Activated CD4-positive, CD25-positive, alpha-beta regulatory T cell treated with anti-CD3 and anti-CD28 coated beads, Interleukin-2, amount 50 U/mL, for 16 hours (primary cell): ENCODE measurements around the gene HSPB6.

Experiments
- DNase-seq: peaks from one replicate; pipeline ENCODE4 v3.0.0-alpha.2; 2020; ENCODE audit warnings: low read depth, low spot score

Gene HSPB6

GRCh38 chr19:35767288-35768081 lies 10.7 kb upstream of the HSPB6 start:
- no peak for DNase-seq

DNA sequence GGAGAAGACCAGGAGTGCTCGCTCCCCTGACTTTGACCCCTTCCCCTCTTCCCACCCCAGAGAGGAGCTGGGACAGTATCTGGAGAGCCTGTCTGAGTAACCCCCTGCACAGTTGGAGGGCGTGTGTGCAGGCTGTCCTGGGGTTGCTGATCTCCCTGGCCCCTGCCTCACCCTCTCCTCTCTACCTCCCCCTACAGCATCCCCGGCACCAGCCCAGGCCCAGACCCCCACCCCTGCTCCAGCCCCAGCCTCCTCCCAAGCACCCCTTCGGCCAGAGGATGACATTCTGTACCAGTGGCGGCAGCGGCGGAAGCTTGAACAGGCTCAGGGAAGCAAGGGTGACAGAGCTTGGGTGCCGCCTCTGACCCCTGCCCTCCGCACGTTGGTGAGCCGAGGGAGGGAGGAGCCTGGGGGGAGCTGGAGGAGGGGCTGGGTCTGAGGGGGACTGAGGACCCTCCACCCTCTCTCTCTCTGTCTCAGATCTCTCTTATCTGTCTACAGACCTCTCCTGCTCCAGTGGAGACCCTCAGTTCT lies 9.8 kb upstream of the HSPB6 start:
- no peak for DNase-seq

GRCh38 chr19:35764432-35765315 lies 7.8 kb upstream of the HSPB6 start:
- DNase-seq, result no peak

DNA sequence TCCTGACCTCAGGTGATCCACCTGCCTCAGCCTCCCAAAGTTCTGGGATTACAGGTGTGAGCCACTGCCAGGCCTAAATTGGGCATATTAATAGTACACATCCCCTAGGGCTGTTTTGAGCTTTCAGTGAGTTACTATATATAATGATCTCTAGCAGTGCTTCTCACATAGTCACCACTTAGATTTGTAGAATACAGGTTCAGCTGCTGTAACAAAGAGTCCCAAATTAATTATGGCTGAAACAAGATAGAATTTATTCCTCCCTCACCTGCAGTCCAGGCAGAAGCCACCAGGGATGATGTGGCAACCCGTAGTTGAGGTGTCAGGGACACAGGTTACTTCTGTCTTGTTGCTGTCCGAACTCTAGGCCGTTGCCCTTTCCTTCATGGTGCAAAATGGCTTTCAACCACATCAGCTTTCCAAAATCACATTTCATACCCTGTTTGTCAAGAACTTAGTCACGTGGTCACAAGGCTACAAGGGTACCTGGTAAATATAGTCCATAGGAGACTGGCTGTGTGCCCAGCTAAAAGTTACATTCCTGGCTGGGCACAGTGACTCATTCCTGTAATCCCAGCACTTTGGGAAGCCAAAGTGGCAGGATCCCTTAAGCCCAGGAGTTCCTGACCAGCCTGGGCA lies 4.0 kb upstream of the HSPB6 start:
- no peak for DNase-seq

GRCh38 chr19:35759697-35760096 lies 2.9 kb upstream of the HSPB6 start:
- DNase-seq, result no peak

DNA sequence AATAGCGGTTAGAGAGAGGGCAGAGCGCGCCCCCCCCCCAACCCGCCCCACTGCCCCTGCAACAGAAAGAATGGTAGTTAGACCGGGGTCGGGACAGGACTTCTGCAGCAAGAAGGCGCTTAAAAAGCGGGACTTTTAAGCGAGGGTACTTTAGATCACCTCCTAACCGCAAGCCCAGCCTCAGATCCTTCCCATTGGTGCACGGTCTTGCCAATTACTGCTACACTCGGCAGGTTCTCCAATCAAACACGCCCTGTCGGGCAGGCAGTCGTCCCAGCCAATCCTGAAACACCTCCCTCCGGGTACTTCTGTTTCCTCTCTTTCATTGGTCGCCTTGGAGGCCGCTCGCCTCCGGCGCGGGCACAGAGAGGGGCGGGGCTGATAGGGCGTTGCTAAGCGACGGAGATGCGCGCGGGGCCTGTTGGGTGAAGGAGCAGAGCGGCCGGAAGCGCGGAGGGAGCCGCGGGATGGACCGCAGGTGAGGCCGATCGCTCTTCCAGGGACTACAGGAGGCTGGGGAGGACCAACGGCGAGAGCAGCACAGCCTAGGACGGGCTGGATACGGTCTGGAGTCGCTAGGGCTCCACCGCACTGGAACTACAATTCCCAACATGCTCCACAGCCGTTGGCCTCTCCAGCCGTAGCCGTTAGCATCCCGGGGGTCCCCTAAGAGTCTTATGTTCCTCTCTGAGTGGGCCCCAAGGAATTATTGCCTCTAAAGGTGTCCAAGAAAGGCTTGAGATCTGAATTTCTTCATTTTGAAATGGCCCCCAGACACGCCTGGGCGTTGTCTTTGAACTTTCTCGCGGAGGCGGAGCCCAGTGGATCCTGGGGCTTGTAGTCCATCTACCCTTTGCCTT lies 1.1 kb upstream of the HSPB6 start, which contains the start of gene PROSER3:
Gene PROSER3, plus strand, starts transcription at position 428 of the 860 bp plus-strand sequence. Its CDS starts 40 bp downstream, at position 468.
- peak; percentile 97 for DNase-seq

DNA sequence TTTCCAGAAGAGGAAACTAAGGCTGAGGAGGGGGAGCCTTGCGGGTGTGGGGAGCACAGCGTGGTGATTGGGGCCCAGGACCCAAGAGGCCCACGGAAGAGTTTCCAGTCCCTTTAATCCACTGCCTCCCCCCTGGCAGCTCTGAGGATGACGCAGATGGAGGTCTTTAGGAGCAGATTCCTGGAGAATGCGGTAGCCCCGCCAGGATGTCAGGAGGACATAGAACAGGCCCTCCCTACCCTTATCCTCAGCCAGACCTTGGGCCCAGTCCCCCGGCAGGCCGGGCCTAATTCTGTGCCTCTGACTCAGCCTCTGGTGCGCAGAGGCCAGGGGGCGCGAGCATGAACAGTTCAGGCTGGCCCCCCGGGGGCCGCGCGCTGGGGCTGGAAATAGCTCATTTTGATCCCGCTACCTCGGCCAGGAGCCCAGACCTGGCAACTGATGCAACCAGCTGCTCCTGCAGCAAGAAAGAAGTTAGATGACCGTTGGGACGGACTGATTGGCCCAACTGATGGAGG lies 461 bp upstream of the HSPB6 start:
- no peak for DNase-seq

- no peak for DNase-seq
Observed at GRCh38 chr19:35755550-35756376, 1.1 kb downstream of the HSPB6 start.

DNA sequence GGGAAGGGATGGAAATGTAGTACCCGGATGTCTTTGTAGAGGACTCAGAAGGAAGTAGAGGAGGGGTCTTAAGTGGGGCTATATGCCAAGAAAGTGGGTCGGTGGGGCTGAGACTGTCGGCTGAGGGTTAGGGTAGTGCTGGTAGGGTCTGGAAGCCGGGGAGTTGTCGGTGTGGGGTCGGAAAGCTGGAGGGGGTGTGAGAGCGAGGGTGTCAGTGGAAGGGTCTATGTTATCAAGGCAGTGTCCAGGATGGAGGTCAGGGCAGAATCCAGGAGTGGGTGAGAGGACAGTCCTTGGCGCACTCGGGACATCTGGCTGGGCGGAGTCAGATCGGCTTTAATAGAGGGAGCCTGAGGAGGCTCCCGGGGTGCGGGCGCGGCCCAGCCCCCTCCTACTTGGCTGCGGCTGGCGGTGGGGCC lies 1.7 kb downstream of the HSPB6 start:
- DNase-seq, result no peak

- DNase-seq, result no peak
Observed at GRCh38 chr19:35754370-35755130, 2.3 kb downstream of the HSPB6 start.

- no peak for DNase-seq
Observed at GRCh38 chr19:35753634-35754369, 3.0 kb downstream of the HSPB6 start.

DNA sequence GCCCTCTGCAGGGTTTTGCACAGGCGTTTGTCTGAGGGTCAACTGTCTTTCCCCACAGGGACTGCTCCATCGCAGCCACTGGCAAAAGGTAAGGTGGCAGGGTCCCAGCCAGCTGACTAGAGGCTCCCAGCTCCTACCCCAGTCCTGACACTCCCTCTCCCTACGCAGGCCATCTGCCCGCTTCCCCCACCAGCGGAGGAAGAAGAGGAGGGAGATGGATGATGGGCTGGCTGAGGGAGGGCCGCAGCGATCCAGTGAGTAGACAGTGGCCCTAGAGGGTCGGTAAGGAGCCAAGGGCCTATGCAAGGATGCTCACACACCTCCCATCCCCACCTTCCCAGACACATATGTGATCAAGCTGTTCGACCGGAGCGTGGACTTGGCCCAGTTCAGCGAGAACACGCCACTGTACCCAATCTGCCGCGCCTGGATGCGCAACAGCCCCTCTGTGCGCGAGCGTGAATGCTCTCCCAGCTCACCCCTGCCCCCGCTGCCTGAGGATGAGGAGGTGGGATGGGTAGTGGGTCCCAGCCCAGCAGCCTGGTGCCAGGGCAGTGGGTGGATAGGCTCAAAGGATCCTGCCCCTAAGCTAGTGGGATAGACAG lies 4.0 kb downstream of the HSPB6 start:
- no peak for DNase-seq

DNA sequence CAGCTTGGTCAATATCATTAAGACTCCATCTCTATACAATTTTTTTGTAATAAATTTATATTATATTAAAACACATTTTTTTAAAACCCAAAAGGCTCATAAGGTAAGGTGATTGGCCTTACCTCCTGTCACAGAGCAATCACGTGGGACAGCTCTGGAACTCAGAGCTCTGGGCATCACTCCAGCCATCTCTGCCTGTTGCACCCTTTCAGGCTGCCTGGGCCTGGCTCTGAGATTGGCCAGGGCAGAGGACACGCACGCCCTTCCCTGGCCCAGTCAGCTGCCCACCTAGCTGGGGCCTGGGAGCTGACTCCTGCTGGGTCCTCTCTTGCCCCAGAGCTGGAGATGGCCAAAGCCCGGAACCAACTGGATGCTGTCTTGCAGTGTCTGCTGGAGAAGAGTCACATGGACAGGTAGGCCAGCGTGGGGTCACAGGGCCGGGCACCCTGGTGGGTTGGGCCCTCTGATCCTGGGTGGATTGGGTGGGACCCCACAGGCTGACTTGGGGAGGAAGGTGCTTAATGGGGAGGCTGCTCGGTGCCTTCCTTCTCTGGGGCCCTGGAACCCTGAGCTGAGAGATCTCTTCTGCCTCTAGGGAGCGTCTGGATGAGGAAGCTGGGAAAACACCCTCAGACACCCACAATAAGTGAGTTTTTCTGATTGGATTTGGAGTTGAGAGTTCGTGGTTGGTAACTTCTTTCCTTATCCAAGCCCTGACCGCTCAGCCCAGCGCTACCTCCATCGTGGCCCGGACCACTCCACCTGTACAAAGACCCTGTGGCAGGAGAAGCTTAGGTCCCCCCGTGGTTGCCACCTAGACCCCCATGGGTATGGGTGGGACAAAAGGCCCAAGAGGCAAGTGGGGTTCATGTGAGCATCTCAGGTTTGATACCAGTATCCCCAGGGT lies 4.7 kb downstream of the HSPB6 start:
- DNase-seq, result no peak

DNA sequence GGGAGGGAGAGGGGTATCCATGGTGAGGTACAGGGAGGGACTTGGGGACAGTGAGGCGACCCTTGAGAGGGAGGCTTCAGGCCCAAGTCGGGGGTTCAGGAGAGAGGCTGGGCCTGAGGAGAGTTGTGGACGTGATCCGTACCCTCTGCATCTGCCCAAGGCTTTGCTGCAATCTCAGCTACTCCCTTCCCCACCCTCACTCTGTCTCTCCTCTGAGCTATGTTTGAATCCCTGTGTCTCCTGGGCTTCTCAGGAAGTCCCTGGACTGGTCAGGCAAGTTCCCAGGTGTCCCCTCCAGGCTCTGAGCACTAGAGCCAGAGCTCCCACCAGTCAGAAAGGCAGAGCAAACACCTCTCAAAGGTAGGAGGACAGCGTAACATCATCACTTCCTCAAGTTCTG lies 6.7 kb downstream of the HSPB6 start:
- no peak for DNase-seq

DNA sequence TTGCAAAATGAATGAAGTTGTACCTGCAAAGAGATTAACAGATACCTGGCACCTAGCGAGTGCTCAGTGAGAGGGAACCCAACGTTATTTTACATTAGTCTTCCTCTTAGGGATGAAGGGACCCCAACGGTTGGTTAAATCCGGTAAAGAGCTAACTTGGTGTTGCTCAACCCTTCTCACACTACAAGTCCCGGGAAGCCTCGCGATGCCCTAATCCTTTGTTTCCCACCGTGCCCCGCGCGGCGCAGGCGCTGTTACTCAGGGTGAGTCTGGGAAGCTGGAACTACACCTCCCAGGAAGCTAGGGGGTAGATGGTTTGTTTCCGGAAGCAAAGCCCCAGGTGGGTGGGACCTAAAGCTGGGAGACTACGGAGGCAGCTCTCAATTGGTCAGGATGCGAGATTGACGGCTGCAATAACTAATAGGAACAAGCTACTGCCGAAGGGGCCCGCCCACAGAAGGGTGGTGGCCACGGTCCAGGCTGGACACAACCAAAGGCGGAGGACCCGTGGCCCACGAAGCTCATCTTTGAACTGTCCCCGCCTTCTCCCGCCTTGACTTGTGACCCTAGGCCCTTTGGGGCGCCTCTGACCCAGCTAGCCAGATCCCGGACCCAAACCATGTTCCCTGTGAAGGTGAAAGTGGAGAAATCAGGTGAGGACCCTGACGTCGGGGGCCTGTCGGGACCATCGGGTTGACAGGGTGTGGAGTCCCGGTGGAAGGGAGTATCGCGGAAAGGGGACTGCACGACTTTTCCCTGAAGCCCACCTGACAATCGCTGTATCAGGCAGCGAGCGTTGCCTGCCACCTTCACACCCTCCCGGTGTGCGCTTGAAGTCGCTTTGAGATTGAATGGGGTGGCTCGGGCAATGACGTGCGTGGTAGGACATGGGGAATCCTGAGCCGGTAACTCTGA lies 8.5 kb downstream of the HSPB6 start, which contains the start of gene LIN37:
Gene LIN37, plus strand, starts transcription at position 471 of the 915 bp plus-strand sequence. Its CDS starts 149 bp downstream, at position 620.
- peak; percentile 100 for DNase-seq

- no peak for DNase-seq
Observed at GRCh38 chr19:35746531-35746930, 10.3 kb downstream of the HSPB6 start.
